Testis (tissue), 3 donors: ENCODE results near the gene GPATCH2L. TPM values are rescaled to one million over a fixed set of nuclear protein-coding genes. Genes with fewer than 3 reads are reported as not detected.

Source experiments
- DNase-seq: peaks from one replicate; pipeline ENCODE4 v3.0.0-alpha.2; 2019
- H3K27ac ChIP-seq, 2 donors: fragments of 200-600 bp; sonication (generic); one replicate each; pipeline ENCODE4 v1.5.1; 2019
- H3K27me3 ChIP-seq: fragments of 200-600 bp; sonication (generic); one replicate; pipeline ENCODE4 v1.5.1; 2019
- H3K36me3 ChIP-seq: fragments of 200-600 bp; sonication (generic); one replicate; pipeline ENCODE4 v1.5.1; 2017; ENCODE audit warnings: low read depth; ENCODE audit errors: missing control alignments
- H3K4me1 ChIP-seq: fragments of 200-600 bp; sonication (generic); one replicate; pipeline ENCODE4 v1.5.1; 2019
- H3K4me3 ChIP-seq, 2 donors: fragments of 200-600 bp; sonication (generic); one replicate each; pipeline ENCODE4 v1.5.1; 2017 to 2019
- H3K9me3 ChIP-seq: fragments of 200-600 bp; sonication (generic); one replicate; pipeline ENCODE4 v1.5.1; 2017
- POLR2A ChIP-seq: fragments of 450-650 bp; IDR thresholded peaks from one replicate; pipeline ENCODE4 v1.6.1; 2017; ENCODE audit warnings: antibody characterized with exemption, mild to moderate bottlenecking, moderate library complexity
- WGBS, 2 donors: methylation state at CpG; one replicate each; pipeline ENCODE4 v1.1.5; 2018; 5-methylcytosine and 5-hydroxymethylcytosine counted together
- intact Hi-C: fragments of 100-400 bp; cut with DNase I; formaldehyde crosslinking; loops from one replicate; pipeline ENCODE4 v1.15.1; 2023; ENCODE audit warnings: low total_unique reads
- polyA plus RNA-seq: library from polyadenylated mRNA; stranded (reverse); fragments of 350-450 nt; fragmentation: Illumina TruSeq; extraction: RNeasy Lipid Tissue Mini Kit (QIAGEN cat#74804); gene quantifications from one replicate; pipeline ENCODE4 v1.2.3, GENCODE V29; 2014; ENCODE audit warnings: low read depth, low replicate concordance; ENCODE audit not compliant: insufficient read depth
- total RNA-seq, 2 donors: library from RNA; depleted of rRNA; stranded (reverse); fragments of >200 nt; gene quantifications; one replicate each; pipeline ENCODE4 v1.2.3, GENCODE V29; 2016
- TF ChIP-seq, protein P1 (sequence below), 3 experiments: fragments of 450-650 bp in 2 of 3; fragments of 200-600 bp in 1 of 3; sonication (generic) in 1 of 3; IDR thresholded peaks; one replicate each; pipeline ENCODE4 v1.5.1; 2016 to 2019; ENCODE audit warnings: antibody characterized with exemption in 3 of 3, mild to moderate bottlenecking in 2 of 3, moderate library complexity in 1 of 3

GPATCH2L gene
- total and polyA plus RNA-seq, 3 donors from 2014 or later = 39.9 to 87.2 (median 74.5) TPM

DNA sequence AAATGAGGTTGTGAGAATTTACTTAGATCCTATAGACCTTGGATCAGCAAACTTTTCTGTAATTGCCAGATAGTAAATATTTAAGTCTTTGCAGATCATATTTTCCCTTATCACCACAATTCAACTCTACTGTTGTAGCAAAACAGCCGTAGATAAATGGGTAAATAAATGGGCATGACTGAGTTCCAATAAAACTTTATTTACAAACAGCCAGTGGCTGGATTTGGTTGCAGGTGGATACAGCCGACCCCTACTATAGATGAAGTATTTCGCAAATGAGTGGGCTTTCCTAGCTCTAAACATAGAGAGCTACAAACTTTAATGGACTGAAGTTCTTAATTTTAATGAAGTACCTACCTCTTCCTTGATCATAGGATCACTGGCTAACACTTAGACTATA, 100.7 kb downstream of the GPATCH2L start:
- Histone ChIP-seq H3K4me1 (no peaks in the 10 kb centered on the region), H3K27ac (no peak overlapping the region), H3K27me3 (no peaks in the 10 kb centered on the region), H3K9me3 (no peaks in the 10 kb centered on the region), H3K36me3 (no peaks in the 10 kb centered on the region), H3K4me3 (no peak overlapping the region)
- no peak for DNase-seq
- WGBS, 2 donors = 89 to 91% methylated on average over 3 of the region's 3 CpGs
- intact Hi-C loops = no loop called here
- TF ChIP-seq POLR2A = no peak
- TF ChIP-seq, protein P1, sequence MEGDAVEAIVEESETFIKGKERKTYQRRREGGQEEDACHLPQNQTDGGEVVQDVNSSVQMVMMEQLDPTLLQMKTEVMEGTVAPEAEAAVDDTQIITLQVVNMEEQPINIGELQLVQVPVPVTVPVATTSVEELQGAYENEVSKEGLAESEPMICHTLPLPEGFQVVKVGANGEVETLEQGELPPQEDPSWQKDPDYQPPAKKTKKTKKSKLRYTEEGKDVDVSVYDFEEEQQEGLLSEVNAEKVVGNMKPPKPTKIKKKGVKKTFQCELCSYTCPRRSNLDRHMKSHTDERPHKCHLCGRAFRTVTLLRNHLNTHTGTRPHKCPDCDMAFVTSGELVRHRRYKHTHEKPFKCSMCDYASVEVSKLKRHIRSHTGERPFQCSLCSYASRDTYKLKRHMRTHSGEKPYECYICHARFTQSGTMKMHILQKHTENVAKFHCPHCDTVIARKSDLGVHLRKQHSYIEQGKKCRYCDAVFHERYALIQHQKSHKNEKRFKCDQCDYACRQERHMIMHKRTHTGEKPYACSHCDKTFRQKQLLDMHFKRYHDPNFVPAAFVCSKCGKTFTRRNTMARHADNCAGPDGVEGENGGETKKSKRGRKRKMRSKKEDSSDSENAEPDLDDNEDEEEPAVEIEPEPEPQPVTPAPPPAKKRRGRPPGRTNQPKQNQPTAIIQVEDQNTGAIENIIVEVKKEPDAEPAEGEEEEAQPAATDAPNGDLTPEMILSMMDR (IDR thresholded peaks at IDR 0.05) = no peak

DNA sequence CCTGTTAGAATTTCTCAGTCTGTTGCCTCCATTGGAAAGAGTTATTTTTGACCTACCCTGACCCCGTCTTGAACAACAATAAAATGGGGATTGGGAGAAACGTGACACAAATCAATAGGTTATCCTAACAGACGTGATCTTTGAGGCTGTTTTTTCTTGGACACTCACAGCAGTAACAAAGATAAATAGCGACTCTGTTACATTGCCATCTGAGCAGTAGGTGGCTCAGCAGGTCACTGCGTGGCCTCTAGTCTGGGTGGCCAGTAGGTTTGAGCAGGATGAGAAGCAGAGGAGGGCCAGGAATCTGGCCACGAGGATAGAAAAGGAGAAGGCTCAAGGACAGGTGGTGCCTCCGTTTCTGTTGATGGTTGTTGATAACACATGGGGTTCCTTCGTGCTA, 101.4 kb downstream of the GPATCH2L start:
- intact Hi-C loops = no loop called here
- no peaks in the 10 kb centered on the region for H3K4me1 ChIP-seq

DNA sequence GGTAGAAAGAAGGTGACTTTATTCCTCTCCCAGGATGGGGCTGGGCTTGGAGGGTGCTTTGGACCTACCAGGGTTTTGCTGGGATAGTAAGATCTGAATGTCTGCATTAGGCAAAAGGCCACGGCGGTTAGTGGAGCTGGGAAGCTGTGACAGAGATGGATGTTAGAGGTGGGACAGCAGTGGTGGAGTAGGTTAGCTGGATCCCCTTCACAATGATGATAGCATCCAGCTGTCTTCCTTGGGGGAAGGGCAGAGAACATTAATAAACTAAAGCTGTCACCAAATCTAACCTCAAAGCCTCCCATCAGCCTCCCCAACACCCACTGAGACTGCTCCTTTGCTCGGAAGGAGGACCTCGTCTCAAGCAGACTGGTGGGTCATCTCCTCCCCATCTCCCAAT, 104.8 kb downstream of the GPATCH2L start:
- WGBS, 2 donors = 51 to 61% methylated on average over 4 of the region's 4 CpGs
- Histone ChIP-seq H3K27me3 (no peaks in the 10 kb centered on the region), H3K9me3 (no peaks in the 10 kb centered on the region), H3K4me3 (no peak overlapping the region), H3K27ac (no peak overlapping the region), H3K36me3 (no peaks in the 10 kb centered on the region), H3K4me1 (no peaks in the 10 kb centered on the region)
- intact Hi-C loops = no loop called here
- DNase-seq = no peak
- TF ChIP-seq, protein P1 (IDR thresholded peaks at IDR 0.05) = no peak
- TF ChIP-seq POLR2A = no peak

More for the DNA sequence above, 101.4 kb downstream of the GPATCH2L start:
- H3K36me3 ChIP-seq = no peaks in the 10 kb centered on the region
- WGBS, 2 donors = 69 to 82% methylated on average over 8 of the region's 8 CpGs
- DNase-seq = no peak
- no peaks in the 10 kb centered on the region for H3K27me3 ChIP-seq
- H3K9me3 ChIP-seq = no peaks in the 10 kb centered on the region
- no peak overlapping the region for H3K4me3 ChIP-seq
- no peak overlapping the region for H3K27ac ChIP-seq
- no peak for TF ChIP-seq POLR2A
- TF ChIP-seq, protein P1 (IDR thresholded peaks at IDR 0.05) = no peak

DNA sequence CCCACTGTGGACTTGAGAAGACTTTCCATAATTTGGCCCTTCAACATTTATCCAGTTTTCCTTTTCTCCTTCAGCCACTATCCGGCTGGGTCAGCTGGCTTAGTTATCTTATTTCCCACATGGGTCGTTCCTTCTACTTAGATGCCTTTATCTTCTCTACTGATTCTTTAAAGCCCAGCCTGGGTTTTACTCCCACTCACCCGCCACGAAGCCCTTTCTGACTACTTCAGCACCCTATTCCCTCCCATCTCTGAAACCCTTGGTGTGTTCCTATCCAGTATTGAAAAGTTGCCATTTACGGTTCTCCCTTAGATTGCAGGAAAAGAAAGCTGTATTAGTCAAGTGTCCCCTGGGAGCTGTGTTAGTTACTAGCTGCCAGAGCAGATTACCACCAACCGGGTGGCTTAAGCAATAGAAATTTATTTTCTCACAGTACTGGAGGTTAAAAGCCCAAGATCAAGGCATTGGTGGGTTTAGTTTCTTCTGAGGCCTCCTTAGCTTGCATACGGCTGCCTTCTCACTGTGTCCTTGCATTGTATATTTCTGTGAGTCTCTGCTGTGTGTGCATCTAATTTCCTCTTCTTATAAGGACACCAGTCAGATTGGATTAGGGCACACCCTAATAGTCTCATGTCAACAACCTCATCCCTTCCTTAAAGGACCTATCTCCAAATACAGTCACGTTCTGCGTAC, 105.5 kb downstream of the GPATCH2L start:
- intact Hi-C loops = no loop called here
- TF ChIP-seq POLR2A = no peak
- TF ChIP-seq, protein P1 (IDR thresholded peaks at IDR 0.05) = no peak
- H3K27ac ChIP-seq = no peak overlapping the region
- no peaks in the 10 kb centered on the region for H3K36me3 ChIP-seq
- no peaks in the 10 kb centered on the region for H3K9me3 ChIP-seq
- H3K4me1 ChIP-seq = no peaks in the 10 kb centered on the region
- H3K27me3 ChIP-seq = no peaks in the 10 kb centered on the region
- no peak for DNase-seq
- no peak overlapping the region for H3K4me3 ChIP-seq
- 64 to 71% methylated on average over 9 of the region's 9 CpGs for WGBS, 2 donors

DNA sequence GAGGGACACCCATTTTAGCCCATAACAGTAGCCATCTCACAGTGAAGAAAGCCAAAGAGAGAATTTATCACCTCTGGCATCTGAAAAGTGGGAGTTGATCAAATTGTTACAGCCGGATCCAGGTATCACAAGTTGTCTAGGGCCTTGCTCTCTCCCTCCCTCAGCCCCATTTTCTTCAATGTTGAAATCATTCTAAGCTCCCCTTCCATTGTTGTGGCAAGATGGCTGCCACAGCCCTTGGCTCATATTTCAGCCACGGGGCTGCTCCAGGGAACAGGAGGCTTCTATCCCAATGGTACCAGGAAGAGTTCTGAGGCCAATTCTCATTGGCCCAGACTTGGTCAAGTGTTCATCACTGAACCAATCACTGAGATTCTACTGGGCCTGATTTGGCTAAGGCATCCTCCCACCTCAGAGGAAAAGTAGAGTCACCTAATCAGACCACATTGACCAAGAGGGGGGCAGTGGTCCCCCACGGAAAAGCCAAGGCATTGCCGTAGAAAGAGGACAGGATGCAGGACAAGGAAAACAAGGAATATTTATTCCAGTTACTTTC, 106.2 kb downstream of the GPATCH2L start:
- no peak overlapping the region for H3K4me3 ChIP-seq
- intact Hi-C loops = no loop called here
- H3K4me1 ChIP-seq = no peaks in the 10 kb centered on the region
- H3K27me3 ChIP-seq = no peaks in the 10 kb centered on the region
- DNase-seq = no peak
- H3K9me3 ChIP-seq = no peaks in the 10 kb centered on the region
- H3K36me3 ChIP-seq = no peaks in the 10 kb centered on the region
- H3K27ac ChIP-seq = no peak overlapping the region
- WGBS, 2 donors = 68 to 76% methylated on average over 4 of the region's 4 CpGs
- TF ChIP-seq POLR2A = no peak
- TF ChIP-seq, protein P1 (IDR thresholded peaks at IDR 0.05) = no peak
